Gastrocnemius medialis (tissue), 4 donors: Measurements from ENCODE around the gene SIGLEC5.

Source experiments
- CTCF ChIP-seq, 5 experiments: fragments of 450-650 bp in 3 of 5; fragments of 200-600 bp in 2 of 5; sonication (generic) in 2 of 5; IDR thresholded peaks in 4 of 5; conservative IDR thresholded peaks in 1 of 5; 1 replicate in 4 of 5; 2 replicates in 1 of 5; pipeline ENCODE4 v1.5.1; 2016 to 2019; ENCODE audit warnings: antibody characterized with exemption in 5 of 5, mild to moderate bottlenecking in 3 of 5, moderate library complexity in 3 of 5
- POLR2A ChIP-seq, 2 donors: fragments of 450-650 bp; IDR thresholded peaks; one replicate each; pipeline ENCODE4 v1.6.1; 2017; ENCODE audit warnings: antibody characterized with exemption in 2 of 2, mild to moderate bottlenecking in 2 of 2, moderate library complexity in 2 of 2

GRCh38 chr19:51602189-51602854, 27.9 kb downstream of the SIGLEC5 start:
- TF ChIP-seq CTCF (IDR thresholded peaks at IDR 0.05 in 4 of 5, conservative IDR thresholded peaks at IDR 0.05 in 1 of 5) (no peak), POLR2A (IDR thresholded peaks at IDR 0.05) (no peak)
